Motor neuron (in vitro differentiated cells): Measurements from ENCODE around the gene SPEG. TPM values are rescaled to one million over a fixed set of nuclear protein-coding genes. Genes with fewer than 3 reads are reported as not detected.

Source experiments
- ATAC-seq, 8 experiments: fragments of 200-7000 bp; cut with Tn5 transposase; replicated peaks in 6 of 8; 2 replicates each; pipeline ENCODE4 v1.8.0; 2021; ENCODE audit warnings: mild to moderate bottlenecking in 8 of 8, moderate library complexity in 8 of 8
- H3K27ac ChIP-seq, 2 donors: fragments of 250-450 bp; sonication (Bioruptor Pico); 2 replicates each; pipeline ENCODE4 v1.9.0; 2021; ENCODE audit warnings: antibody characterized with exemption in 2 of 2, mild to moderate bottlenecking in 2 of 2, moderate library complexity in 1 of 2
- H3K4me1 ChIP-seq, 2 donors: fragments of 250-450 bp; sonication (Bioruptor Pico); replicated peaks in 1 of 2; 2 replicates each; pipeline ENCODE4 v1.6.1; 2021; ENCODE audit warnings: antibody characterized with exemption in 2 of 2, mild to moderate bottlenecking in 2 of 2, moderate library complexity in 1 of 2
- H3K4me3 ChIP-seq, 5 donors: fragments of 250-450 bp; sonication (Bioruptor Pico); 2 replicates each; pipeline ENCODE4 v1.9.0; 2021; ENCODE audit warnings: antibody characterized with exemption in 5 of 5, mild to moderate bottlenecking in 5 of 5, moderate library complexity in 4 of 5
- WGBS, 10 experiments: fragments of 450-650 bp; shearing (Covaris generic); methylation state at CpG; one replicate each; pipeline ENCODE4 v1.0.0; 2022; 5-methylcytosine and 5-hydroxymethylcytosine counted together
- in situ Hi-C, 9 experiments: fragments of 400-800 bp; cut with MboI; loops; one replicate each; pipeline ENCODE4 v1.15.0; 2021; ENCODE audit warnings: low sequenced_read_pairs in 9 of 9, low pct_unique_long_range_greater_than_20kb in 2 of 9; ENCODE audit not compliant: unreplicated experiment in 9 of 9
- total RNA-seq, 8 experiments: library from RNA; unstranded; fragments of 300-600 nt; gene quantifications; 2 replicates each; pipeline versions ENCODE4 v1.2.3 to v1.2.4, GENCODE V29; 2022

The SPEG gene
- total RNA-seq, 8 experiments from 2014 or later: 5.5 to 47.6 (median 26.1) TPM

DNA sequence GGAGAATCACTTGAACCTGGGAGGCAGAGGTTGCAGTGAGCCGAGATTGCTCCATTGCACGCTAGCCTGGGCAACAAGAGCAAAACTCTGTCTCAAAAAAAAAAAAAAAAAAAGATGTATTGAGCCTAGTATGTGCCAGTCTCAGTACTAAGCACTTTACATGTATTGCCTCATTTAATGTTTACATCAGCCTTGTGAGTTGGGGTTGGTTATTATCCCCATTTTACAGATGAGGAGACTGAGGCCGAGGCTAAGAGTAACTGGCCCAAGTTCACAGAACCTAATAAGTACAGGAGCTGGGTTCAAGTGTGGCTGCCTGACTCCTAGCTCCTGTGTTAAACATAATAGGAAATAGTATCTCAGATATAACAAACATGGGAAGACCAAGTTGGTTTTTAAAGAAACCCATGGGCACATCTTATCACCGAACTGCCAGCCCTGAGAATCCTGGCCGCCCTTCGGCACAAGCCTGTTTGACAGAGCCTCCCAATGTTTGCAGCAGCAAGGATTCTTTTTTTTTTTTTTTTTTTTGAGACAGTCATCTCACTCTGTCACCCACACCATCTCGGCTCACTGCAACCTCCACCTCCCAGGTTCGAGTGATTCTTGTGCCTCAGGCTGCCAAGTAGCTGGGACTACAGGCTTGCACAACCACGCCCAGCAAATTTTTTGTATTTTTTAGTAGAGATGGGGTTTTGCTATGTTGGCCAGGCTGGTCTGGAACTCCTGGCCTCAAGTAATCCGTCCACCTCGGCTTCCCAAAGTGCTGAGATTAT is 39.8 kb downstream of the SPEG start:
- WGBS, 10 experiments: 61 to 100% (median 83%) methylated on average over 1 to 8 of the region's 11 CpGs; no CpG with 5 or more reads in 1 of the 10 experiments
- Histone ChIP-seq H3K4me1 (peaks cover 26 to 38% of the 10 kb centered on the region in 2 donors), H3K4me3 (no peak overlapping the region), H3K27ac (no peak overlapping the region)
- in situ Hi-C loops: loop anchor here in 1 of 9 experiments (10.0 kb wide), 1 partner anchor 60 kb away; no protein-coding TSS in a partner anchor
- no peak for ATAC-seq

GRCh38 chr2:219475278-219475677 is 40.6 kb downstream of the SPEG start:
- ATAC-seq: no peak
- WGBS, 10 experiments: 41 to 100% (median 64%) methylated on average over 1 to 5 of the region's 6 CpGs; no CpG with 5 or more reads in 3 of the 10 experiments
- in situ Hi-C loops: loop anchor here in 1 of 9 experiments (10.0 kb wide), 1 partner anchor 60 kb away; no protein-coding TSS in a partner anchor
- Histone ChIP-seq H3K4me1 (peaks cover 26 to 36% of the 10 kb centered on the region in 2 donors), H3K4me3 (no peak overlapping the region), H3K27ac (peak overlapping the region in 1 of 2 donors; percentile 39)

- WGBS, 10 experiments: 0% methylated on average over 3 to 6 of the region's 14 CpGs; no CpG with 5 or more reads in 8 of the 10 experiments
- H3K4me1 ChIP-seq: peaks cover 23 to 30% of the 10 kb centered on the region in 2 donors
- peak overlapping the region in 2 of 5 donors; percentile 8 to 24 for H3K4me3 ChIP-seq
- in situ Hi-C loops: loop anchor here in 1 of 9 experiments (10.0 kb wide), 1 partner anchor 59 kb away; no protein-coding TSS in a partner anchor
- H3K27ac ChIP-seq: peak overlapping the region; percentile 74 to 88
- peak; percentile 68 to 93 (median 78) for ATAC-seq
Measured at GRCh38 chr2:219475697-219476651, 41.3 kb downstream of the SPEG start.

GRCh38 chr2:219476652-219477151 is 42.1 kb downstream of the SPEG start:
- peak overlapping the region in 2 of 5 donors; percentile 8 to 24 for H3K4me3 ChIP-seq
- WGBS, 10 experiments: no CpG with 5 or more reads among the region's 16 CpGs
- H3K4me1 ChIP-seq: peaks cover 23 to 27% of the 10 kb centered on the region in 2 donors
- peak overlapping the region; percentile 74 to 88 for H3K27ac ChIP-seq
- in situ Hi-C loops: loop anchor here in 1 of 9 experiments (10.0 kb wide), 1 partner anchor 58 kb away; no protein-coding TSS in a partner anchor
- ATAC-seq: peak in 7 of 8 experiments; percentile 14 to 86 (median 84)

DNA sequence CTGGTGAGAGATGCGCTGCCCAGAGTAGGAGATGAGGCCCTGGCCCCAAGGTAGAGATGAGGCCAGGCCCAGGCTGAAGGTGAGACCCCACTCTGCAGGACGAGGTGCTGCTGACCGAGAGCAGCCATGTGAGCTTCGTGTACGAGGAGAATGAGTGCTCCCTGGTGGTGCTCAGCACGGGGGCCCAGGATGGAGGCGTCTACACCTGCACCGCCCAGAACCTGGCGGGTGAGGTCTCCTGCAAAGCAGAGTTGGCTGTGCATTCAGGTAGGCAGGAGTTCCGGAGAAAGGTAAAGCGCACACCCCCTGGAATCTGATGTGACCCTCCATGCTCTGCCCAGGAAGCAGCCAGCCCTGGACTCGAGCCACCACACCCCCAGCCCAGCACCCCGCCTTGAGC is 42.5 kb downstream of the SPEG start:
- Histone ChIP-seq H3K27ac (peak overlapping the region in 1 of 2 donors; percentile 8), H3K4me3 (no peak overlapping the region), H3K4me1 (peaks cover 23 to 27% of the 10 kb centered on the region in 2 donors)
- ATAC-seq: no peak
- WGBS, 10 experiments: 60 to 80% (median 77%) methylated on average over 1 to 9 of the region's 13 CpGs; no CpG with 5 or more reads in 6 of the 10 experiments
- in situ Hi-C loops: loop anchor here in 1 of 9 experiments (10.0 kb wide), 1 partner anchor 58 kb away; no protein-coding TSS in a partner anchor

DNA sequence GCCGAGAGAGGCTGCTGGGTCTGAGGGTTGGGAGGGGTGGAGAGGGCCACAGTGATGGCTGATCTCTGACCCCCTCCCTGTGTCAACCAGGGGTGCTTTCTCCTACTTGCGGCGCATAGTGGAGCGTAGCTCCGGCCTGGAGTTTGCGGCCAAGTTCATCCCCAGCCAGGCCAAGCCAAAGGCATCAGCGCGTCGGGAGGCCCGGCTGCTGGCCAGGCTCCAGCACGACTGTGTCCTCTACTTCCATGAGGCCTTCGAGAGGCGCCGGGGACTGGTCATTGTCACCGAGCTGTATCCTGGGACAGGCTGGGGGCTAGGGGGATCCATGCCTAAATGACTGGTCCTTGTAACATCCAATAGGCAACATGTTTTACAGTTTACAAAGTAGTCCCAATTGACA is 43.2 kb downstream of the SPEG start:
- WGBS, 10 experiments: 80 to 100% (median 87%) methylated on average over 1 to 7 of the region's 15 CpGs; no CpG with 5 or more reads in 4 of the 10 experiments
- in situ Hi-C loops: loop anchor here in 1 of 9 experiments (10.0 kb wide), 1 partner anchor 57 kb away; no protein-coding TSS in a partner anchor
- no peak overlapping the region for H3K27ac ChIP-seq
- no peak overlapping the region for H3K4me3 ChIP-seq
- peaks cover 26 to 28% of the 10 kb centered on the region in 2 donors for H3K4me1 ChIP-seq
- ATAC-seq: no peak

- in situ Hi-C loops: loop anchor here in 1 of 9 experiments (10.0 kb wide), 1 partner anchor 56 kb away; no protein-coding TSS in a partner anchor
- no peak for ATAC-seq
Measured at GRCh38 chr2:219478916-219479315, 44.3 kb downstream of the SPEG start.

GRCh38 chr2:219480004-219480403 is 45.4 kb downstream of the SPEG start:
- Histone ChIP-seq H3K27ac (no peak overlapping the region), H3K4me3 (no peak overlapping the region), H3K4me1 (peaks cover 47 to 50% of the 10 kb centered on the region in 2 donors)
- in situ Hi-C loops: no loop called here
- no peak for ATAC-seq
- WGBS, 10 experiments: 58 to 80% (median 71%) methylated on average over 1 to 5 of the region's 8 CpGs; no CpG with 5 or more reads in 7 of the 10 experiments

More at GRCh38 chr2:219478916-219479315, 44.3 kb downstream of the SPEG start:
- H3K27ac ChIP-seq: no peak overlapping the region
- WGBS, 10 experiments: 32 to 100% (median 64%) methylated on average over 1 to 3 of the region's 8 CpGs; no CpG with 5 or more reads in 3 of the 10 experiments
- H3K4me1 ChIP-seq: peaks cover 37 to 39% of the 10 kb centered on the region in 2 donors
- no peak overlapping the region for H3K4me3 ChIP-seq

GRCh38 chr2:219482674-219483405 is 48.2 kb downstream of the SPEG start:
- in situ Hi-C loops: no loop called here
- ATAC-seq: no peak
- H3K4me3 ChIP-seq: no peak overlapping the region
- H3K4me1 ChIP-seq: peaks cover 46 to 51% of the 10 kb centered on the region in 2 donors
- H3K27ac ChIP-seq: no peak overlapping the region
- 14 to 100% (median 73%) methylated on average over 1 to 5 of the region's 17 CpGs; no CpG with 5 or more reads in 6 of the 10 experiments for WGBS, 10 experiments

GRCh38 chr2:219483451-219484342 is 49.1 kb downstream of the SPEG start:
- in situ Hi-C loops: no loop called here
- 0 to 40% (median 10%) methylated on average over 1 to 2 of the region's 58 CpGs; no CpG with 5 or more reads in 7 of the 10 experiments for WGBS, 10 experiments
- Histone ChIP-seq H3K4me1 (peaks cover 45 to 47% of the 10 kb centered on the region in 2 donors), H3K27ac (no peak overlapping the region), H3K4me3 (peak overlapping the region in 3 of 5 donors; percentile 15 to 19 (median 16))
- ATAC-seq: peak; percentile 27 to 59 (median 54)
